GM19455 (cell line): ENCODE results near the gene CNTNAP2.

Source experiments
- ATAC-seq: cut with Tn5 transposase; IDR thresholded peaks from one replicate; pipeline ENCODE4 v1.9.1; 2021; ENCODE audit not compliant: unreplicated experiment

The CNTNAP2 gene

DNA sequence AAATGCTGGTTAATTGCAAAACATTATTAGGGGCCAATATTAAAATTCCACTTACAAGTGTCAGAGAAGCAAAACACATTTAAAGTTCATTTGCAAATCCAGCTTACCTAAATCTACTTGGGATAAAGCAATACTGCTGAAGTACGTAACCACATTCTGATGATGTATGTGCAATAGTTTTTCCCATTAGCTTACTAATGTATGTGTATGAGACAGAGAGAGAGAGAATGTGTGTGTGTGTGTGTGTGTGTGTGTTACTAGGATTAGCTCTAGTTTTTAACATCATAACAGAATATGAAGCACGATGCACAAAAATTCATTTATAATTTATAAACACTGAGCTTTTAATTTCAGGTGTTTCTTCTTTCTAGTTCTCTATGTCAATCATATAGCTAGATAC is 1399.8 kb downstream of the CNTNAP2 start:
- no peak for ATAC-seq

DNA sequence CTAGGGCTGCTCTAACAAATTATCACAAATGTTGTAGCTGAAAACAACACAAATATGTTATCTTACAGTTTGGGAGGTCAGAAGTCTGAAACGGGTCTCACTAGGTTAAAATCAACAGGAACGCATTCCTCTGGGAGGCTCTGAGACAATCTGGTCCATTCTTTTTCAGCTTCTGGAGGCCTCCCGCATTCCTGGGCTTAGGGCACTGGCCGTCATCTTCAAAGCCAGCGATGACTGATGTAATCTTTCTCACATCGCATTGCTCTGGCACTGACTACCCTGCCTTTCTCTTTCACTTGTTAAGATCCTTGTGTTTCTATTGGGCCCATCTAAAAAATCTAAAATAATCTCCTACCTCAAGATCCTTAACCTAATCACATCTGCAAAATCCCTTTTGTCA is 1402.5 kb downstream of the CNTNAP2 start:
- ATAC-seq: no peak

DNA sequence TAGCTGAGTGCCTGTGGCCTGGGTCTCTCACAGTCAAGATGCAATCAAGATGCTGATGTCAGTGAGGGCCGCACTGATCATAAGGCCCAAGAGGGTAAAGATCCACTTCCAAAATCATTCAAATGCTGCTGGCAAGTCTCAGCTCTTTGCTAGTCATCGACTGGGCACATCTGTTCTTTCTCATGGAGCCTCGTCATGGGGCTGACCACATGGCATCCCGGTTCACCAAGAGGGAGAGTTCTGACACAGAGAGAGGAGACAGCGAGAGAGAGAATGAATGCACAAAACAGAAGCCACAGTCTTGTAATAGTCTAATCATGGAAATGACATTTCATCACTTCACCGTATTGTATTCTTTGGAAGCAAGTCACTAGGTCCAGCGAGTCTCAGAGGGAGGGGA is 1406.5 kb downstream of the CNTNAP2 start:
- ATAC-seq: no peak

DNA sequence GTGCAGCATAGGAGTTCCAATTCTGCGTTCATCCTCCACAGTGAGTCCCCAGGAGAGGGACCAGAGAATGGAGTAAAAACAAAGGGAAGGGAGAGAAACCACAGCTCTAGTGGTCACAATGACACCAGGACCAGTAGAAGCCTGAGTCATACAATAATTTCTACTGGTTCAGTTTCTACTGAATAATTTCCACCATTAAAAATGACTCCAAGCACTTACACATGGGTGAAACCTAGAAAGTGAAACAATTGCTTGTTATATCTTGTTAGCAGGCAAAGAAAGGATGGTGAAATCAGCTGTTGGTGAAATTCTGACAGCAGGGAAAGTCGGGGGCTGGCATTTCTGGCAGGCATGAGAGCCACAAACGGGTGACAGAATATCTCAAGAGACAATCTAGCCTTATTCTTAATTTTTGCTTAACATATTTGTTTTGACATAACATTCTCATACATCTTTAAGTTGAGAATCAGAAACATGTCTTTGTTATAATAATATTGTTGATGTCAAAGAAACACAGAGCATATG is 1408.2 kb downstream of the CNTNAP2 start:
- no peak for ATAC-seq

- ATAC-seq: no peak
These were observed 1408.7 kb downstream of the CNTNAP2 start for GRCh38 chr7:147525325-147525724.

GRCh38 chr7:147535701-147536111 is 1419.1 kb downstream of the CNTNAP2 start:
- no peak for ATAC-seq

GRCh38 chr7:147539685-147540084 is 1423.1 kb downstream of the CNTNAP2 start:
- no peak for ATAC-seq

GRCh38 chr7:147540743-147541142 is 1424.1 kb downstream of the CNTNAP2 start:
- ATAC-seq: no peak

DNA sequence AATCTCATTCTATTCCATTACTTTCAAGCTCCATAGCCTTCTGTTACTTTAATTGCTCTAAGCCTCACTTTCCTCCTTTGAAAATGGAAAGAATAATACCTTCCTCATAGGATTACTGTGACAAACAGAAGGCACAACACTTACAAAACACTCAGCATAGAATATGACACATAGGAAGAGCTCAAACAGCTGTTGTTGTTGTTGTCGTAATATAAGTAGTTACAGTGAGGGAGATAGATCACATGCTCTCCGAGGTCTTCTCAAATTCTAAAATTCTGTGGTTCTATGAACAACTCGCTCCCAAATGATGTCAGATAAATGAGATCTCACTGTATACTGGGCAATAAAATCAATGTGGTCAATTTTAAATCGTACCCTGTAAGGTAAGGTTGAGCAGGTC is 1424.7 kb downstream of the CNTNAP2 start:
- ATAC-seq: no peak

- no peak for ATAC-seq
These were observed 1430.8 kb downstream of the CNTNAP2 start for GRCh38 chr7:147547252-147547897.

- no peak for ATAC-seq
These were observed 1439.7 kb downstream of the CNTNAP2 start for GRCh38 chr7:147556317-147556716.

- no peak for ATAC-seq
These were observed 1447.1 kb downstream of the CNTNAP2 start for GRCh38 chr7:147563669-147564068.

DNA sequence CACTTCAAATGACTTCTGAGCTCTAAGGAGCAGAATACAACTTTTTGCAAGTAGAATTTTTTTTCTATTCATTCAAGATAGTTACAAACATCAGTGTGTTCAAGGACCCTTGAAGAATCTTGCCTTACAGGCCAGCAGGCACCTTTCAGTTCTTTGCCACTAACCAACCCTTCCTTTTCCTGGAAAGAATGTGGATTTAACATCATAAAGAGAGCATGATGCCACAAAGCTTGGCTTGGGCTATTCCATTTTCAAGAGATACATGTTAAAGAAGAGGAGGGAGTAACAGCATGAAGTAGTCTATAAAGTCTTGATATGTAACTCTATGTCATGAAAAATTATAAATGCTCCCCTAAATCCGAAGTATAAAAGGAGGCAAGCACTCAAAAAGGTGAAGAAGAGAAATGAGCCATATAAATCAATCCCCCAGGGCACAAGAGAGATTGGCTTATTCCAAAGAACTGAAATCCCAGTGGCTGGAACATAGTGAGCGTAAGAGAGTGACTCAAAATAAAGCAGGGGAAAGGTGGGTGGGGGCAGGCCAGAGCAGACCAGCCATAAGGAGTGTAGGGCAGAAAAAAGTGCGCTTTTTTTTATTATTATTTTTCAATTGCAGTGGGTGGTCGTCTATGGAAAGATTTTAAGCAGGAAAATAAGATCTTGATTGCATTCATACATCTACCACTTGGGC is 1448.3 kb downstream of the CNTNAP2 start:
- no peak for ATAC-seq

GRCh38 chr7:147567043-147567442 is 1450.4 kb downstream of the CNTNAP2 start:
- ATAC-seq: no peak

- no peak for ATAC-seq
These were observed 1452.7 kb downstream of the CNTNAP2 start for GRCh38 chr7:147569116-147569913.

DNA sequence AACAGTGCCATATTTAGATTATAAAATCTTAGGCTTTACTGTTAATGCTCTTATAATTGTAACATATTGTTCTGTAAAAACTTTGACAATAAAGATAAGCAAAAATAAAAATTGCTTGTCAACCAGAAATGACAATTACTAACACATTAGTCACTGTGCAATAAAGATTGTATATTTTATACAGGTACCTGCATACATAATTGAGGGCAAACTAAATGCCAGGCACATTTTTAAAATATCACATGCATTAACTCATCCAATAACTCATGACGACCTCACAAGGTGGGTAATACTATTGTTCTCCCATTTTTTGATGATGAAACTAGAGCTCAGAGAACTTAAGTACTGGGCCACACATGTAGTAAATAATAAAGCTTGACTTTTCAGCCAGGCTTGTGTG is 1453.8 kb downstream of the CNTNAP2 start:
- no peak for ATAC-seq

DNA sequence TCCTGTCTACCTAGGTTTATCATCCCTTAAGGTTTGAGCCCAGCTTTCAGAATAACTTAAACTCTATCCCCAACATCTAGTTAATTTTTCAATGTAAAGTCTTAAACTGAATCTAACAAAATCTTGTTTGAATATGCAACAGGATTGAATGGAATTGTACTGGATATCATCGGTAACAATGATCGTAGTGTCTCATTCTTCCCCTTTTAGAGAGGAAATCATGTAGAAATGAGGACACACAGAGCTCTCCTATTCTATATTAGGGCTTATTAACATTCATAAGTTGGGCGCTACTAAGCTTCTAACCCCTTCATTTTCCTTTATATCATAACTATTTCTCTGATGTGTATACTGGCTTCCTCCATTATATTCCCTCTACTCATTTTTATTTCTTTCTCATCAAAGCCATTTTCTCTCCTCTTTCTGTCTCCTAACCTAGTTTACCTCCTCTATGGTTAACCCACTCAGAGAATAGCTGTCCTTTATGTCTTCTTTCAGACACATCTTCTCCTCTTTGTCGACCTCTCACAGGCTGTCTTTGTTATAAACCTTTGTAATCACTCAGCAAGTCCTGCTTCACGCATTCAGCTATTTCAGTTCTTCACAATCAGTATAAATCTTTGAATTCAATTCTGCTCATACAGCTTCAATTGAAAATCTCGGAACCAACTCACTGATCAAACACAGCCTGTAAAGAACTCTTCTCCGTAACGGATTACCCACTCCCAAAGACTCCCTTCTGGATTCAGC is 1455.0 kb downstream of the CNTNAP2 start:
- no peak for ATAC-seq

DNA sequence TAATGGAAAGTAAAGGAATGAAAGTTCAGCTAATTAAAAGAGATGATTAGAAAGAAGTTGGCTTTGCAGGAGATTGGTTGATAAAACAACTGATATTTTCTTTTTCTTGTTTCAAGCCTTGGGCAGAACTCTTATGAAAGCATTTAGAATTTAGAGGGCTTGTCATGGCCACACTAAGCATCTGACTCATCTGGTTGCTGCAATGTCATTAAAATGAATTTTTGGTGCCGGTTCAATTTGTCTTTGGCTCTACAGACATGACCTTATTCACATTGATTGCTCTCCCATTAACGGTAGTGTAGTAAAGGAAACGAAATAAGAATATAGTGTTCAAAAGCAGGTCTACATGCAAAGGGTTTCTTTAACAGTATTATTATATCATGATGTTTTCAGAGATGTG is 1461.6 kb downstream of the CNTNAP2 start:
- no peak for ATAC-seq

DNA sequence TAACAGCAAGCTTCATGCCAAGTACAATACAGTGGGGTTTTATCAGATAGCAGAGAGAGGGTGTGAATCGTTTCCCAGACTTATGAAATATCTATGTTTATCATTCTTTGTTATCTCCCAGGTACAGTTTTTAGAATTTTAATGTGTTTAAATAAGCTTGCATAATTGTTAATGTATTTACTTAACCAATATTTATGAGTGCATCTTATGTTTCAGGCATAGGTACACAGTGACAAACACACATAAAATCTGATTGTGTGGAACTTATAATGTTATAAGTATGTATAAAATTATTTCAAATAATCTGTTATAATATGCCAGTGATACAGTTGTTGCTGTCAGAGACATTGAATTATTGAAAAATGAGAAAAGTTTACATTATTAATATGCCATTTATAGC is 1462.5 kb downstream of the CNTNAP2 start:
- ATAC-seq: no peak

DNA sequence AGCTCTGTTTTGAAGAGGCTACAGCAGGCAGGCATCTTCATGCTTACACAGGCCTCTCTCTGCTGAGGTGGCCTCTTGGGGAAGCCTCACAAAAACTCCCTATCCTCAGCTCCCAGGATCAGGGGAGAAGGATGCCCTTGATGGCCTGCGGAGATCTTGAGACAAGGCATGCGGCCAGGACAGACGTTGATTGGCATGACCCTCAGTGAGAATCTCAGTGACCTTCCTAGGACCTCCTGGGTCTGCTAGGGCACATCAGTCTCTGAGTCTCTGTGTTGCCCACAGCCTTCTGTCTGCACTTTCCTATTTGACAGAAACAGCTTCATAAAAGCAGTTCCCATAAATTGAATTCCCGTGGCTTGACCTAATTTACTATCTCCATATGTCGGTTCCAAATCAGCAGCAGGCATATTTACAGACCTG is 1468.2 kb downstream of the CNTNAP2 start:
- ATAC-seq: no peak

DNA sequence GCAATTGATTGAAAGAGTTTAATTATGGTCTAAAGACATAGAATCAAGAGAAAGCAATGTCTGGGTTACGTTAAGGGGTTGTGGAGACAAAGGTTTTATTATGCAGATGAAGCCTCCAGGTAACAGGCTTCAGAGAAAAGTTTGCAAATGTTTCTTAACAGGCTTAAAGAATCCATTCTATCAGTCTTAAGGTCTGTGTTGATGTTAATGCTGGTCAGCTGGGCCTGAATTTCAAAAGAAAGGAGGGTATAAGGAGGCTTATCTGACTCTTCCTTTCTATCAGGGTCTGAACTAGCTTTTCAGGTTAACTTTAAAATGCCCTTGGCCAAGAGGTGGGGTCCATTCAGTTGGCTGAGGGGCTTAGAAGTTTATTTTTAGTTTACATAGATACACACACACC is 1469.5 kb downstream of the CNTNAP2 start:
- ATAC-seq: no peak
